NCI-H2196 treated with DMSO at 0.1 percent for 48 hours (cell line): ENCODE measurements around the gene SLCO1B3.

Experiments used
- DNase-seq: peaks from one replicate; lab custom pipeline; 2025; ENCODE audit not compliant: unreplicated experiment; lab: John Stamatoyannopoulos, UW

SLCO1B3 gene

DNA sequence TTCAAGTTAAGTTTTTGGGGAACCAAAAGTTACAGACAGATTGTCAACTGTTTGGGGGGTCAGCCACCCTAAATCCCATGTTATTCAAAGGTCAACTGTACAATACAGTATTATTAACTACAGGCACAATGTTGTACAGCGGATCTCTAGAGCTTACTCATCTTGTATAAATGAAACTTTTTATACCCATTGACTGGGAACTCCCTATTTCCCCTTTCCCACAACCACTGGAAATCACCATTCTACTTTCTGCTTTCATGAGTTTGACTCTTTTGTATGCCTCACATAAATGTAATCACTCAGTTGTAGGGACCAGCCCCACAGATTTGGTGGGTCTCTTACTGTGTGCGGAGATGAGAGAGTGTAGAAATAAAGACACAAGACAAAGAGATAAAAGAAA is 57.8 kb downstream of the SLCO1B3 start:
- DNase-seq, result no peak

DNA sequence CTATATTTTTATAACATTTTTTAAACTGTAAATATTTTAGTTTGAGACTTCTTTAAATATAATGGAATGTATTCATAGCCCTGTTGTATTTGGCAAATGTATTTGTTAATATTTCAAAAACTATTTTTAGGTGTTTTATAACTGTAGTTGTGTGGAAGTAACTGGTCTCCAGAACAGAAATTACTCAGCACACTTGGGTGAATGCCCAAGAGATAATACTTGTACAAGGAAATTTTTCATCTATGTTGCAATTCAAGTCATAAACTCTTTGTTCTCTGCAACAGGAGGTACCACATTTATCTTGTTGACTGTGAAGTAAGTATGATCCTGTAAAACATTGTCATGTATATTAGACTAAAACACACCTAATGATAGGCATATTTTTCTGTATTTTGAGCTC is 72.8 kb downstream of the SLCO1B3 start:
- no peak for DNase-seq

DNA sequence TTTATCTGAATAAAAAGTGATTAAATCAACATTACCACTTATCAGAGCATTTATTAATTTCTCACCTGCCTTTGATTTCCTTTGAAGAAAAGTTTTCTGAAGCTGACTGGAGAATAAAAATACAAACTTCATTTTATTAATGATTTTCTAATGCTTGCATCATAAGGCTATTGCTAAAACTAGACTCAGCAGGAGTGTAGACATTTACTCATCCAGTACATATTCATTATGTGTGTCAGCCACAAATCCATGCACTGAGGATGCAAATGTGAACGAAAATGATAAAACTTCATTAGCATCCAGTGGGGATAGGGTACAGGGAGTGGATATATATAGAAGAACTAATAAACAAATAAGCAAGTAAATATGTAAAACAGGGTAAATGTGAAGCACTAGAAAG is 74.6 kb downstream of the SLCO1B3 start:
- DNase-seq, result no peak

DNA sequence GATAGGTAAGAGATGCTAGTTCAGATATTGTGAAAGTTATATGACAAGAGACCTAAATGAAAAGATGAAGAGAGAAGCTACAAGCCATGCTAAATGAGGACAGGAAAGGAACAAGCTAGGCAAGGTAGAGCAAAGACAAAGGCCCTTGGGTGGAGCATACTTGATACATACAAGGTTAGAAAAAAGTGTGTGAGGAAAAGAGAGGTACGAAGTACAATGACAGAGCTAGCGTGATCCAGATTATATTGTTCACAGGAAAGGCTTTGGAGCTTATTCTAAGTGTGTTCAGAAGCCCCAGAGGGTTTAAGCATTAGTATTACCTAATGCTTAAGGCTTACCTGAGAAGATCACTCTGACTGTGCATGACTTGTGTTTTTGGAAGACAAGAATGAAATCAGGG is 75.0 kb downstream of the SLCO1B3 start:
- DNase-seq, result no peak

DNA sequence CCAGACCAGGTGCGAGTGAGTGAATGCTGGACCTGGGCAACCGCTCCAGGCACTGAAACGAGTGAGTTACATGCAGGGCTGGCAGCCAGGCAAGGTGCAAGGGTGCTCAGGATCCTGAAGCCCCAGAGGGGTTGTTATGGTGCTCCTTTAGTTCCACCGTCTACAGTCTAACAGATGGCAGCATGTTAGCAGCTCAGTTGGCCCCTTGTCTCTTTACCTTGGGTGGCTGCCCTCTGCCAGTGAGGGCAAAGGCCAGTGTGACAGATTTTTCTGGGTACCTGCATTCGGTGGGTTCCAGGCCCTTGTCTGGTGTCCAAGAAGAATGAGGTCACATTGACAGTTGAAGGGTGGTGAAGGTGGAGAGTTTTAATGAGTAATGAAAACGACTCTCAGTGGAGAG is 106.8 kb downstream of the SLCO1B3 start:
- no peak for DNase-seq

DNA sequence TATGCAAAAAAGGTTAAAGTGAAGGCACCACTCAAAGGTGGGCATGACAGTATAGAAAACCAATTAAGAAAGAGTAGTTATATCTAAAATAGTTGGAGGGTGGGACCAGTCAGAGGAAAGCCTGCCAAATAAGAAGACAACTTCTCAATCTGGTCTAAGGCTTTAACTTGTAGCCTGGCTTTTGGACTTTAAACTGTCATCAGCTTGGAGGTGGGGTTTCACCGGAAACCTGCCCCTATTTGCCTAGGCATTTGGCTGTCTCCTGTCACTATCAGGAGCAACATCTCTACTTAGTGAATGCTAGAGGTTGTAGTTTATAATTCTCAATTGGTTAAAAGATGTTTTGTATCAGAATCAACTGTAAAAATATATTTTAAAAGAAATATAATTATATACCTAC is 107.3 kb downstream of the SLCO1B3 start:
- no peak for DNase-seq

DNA sequence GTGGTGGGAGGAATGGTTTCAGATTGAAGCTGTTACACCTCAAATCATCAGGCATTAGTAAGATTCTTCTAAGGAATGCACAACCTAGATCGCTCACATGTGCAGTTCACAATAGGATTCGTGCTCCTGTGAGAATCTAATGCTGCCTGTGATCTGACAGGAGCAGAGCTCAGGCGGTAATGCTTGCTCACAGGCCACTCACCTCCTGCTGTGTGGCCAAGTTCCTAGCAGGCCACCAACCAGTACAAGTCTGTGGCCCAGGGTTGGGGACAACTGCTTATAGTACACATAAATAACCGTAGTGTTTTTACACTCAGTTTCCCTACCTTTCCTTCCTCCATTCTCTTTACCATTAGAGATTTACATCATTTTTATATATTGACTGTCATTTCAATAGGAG is 121.4 kb downstream of the SLCO1B3 start:
- no peak for DNase-seq

DNA sequence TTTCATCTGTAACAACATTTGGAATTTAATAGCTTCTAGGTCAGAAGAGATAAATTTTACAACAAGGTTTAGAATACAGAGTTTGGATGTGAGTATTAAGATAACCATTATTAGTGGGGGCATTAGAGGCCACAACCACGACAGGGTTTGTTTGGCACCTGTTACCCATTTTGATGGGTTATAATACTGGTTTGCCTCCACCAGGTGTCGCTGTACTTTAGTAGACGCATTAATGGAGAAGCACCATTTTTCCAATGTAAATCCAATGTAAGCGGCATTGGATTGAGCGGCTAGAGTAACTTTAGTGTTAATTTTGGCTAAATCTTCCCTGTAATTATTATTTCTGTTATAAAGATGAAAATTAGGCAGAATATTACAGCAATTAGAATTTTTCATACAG is 136.2 kb downstream of the SLCO1B3 start:
- no peak for DNase-seq

DNA sequence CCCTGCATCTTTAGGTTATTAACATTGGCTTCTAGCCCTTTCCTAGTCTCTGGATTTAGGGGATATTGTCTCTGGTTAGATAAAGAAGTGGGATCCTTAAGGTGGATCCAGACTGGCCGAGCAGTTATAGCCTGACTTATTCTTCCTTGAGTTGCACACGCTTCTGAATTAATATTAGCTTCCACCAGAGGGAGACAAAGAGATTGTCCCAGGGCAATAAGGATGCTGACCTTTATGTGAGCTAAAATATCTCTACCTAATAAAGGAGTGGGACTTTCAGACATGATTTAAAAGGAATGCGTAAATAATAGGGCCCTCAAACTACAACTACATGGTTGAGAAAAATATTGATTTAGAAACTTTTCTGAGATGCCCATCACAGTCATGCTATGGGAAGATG is 139.7 kb downstream of the SLCO1B3 start:
- peak; percentile 60 for DNase-seq

DNA sequence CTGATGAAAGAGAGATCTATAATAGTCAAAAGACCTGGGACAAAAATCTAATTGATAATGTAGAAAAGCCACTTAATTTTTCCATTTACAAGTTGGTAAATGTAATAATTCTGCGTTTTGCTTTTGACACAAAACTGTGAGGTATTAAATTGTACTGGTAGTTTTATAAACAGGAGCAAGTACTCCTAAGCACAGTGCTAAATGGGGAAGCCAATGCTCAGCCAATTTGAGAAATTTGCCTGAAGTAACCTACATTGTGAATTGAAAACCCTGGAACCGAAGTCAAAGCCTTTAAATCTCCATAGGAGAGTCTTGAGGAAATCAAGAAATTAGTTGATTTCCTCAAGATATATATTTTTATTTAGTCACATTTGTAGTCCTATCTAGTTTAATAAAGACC is 152.8 kb downstream of the SLCO1B3 start:
- DNase-seq, result no peak

DNA sequence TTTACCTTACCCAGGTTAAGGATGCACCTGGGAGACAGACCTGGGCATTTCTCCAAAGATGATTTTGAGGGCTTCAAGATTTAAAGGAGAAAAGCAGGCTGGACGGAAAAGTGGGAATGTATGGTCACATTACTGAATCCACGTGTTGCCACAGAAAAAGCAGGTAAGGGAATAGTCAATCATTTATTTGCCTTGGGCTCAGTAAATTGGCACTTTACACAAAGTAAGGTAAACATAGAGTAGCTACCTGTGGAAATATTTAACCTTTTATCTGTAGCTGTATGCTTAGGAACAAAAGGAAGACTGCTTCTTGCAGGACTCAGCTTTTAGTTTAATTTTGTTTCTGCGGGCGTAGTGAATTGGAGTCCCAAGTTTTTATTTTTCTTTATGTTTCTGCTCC is 153.3 kb downstream of the SLCO1B3 start:
- no peak for DNase-seq
